GM23338 (cell line): ENCODE measurements around the gene ID2. TPM values are rescaled to one million over a fixed set of nuclear protein-coding genes. Genes with fewer than 3 reads are reported as not detected.

Source experiments
- ATAC-seq: fragments of 200-7000 bp; cut with Tn5 transposase; 3 replicates; pipeline ENCODE4 v1.9.1; 2020
- DNase-seq: peaks from one replicate; pipeline ENCODE4 v3.0.0-alpha.2; 2015; ENCODE audit warnings: low spot score
- H2AFZ ChIP-seq: fragments of 200-600 bp; sonication (generic); 2 replicates; pipeline ENCODE4 v1.8.0; 2016; ENCODE audit warnings: antibody characterized with exemption, mild to moderate bottlenecking, moderate library complexity
- H3F3A ChIP-seq: fragments of 200-600 bp; sonication (generic); replicated peaks from 2 replicates; pipeline ENCODE4 v1.8.0; 2017; ENCODE audit warnings: antibody characterized with exemption, mixed run types, low read depth
- H3K27ac ChIP-seq: fragments of 200-600 bp; sonication (generic); 2 replicates; pipeline ENCODE4 v1.6.1; 2016; ENCODE audit warnings: low read depth
- H3K27me3 ChIP-seq: fragments of 200-600 bp; sonication (generic); 2 replicates; pipeline ENCODE4 v1.8.0; 2016; ENCODE audit warnings: mild to moderate bottlenecking, mixed run types, moderate library complexity; ENCODE audit not compliant: insufficient read depth
- H3K36me3 ChIP-seq: fragments of 200-600 bp; sonication (generic); 2 replicates; pipeline ENCODE4 v1.8.0; 2016; ENCODE audit warnings: mild to moderate bottlenecking; ENCODE audit not compliant: insufficient read depth
- H3K4me1 ChIP-seq: fragments of 200-600 bp; sonication (generic); 2 replicates; pipeline ENCODE4 v1.8.0; 2016; ENCODE audit warnings: mild to moderate bottlenecking, moderate library complexity; ENCODE audit not compliant: insufficient read depth
- H3K4me2 ChIP-seq: fragments of 200-600 bp; sonication (generic); 2 replicates; pipeline ENCODE4 v1.7.1; 2017; ENCODE audit warnings: mixed run types
- H3K4me3 ChIP-seq: fragments of 200-600 bp; sonication (generic); 2 replicates; pipeline ENCODE4 v1.6.1; 2016; ENCODE audit warnings: mixed run types
- H3K79me2 ChIP-seq: fragments of 200-600 bp; sonication (generic); replicated peaks from 2 replicates; pipeline ENCODE4 v1.8.0; 2017; ENCODE audit warnings: mild to moderate bottlenecking; ENCODE audit not compliant: insufficient read depth
- H3K9me2 ChIP-seq: fragments of 200-600 bp; sonication (generic); 2 replicates; pipeline ENCODE4 v1.8.0; 2017; ENCODE audit not compliant: insufficient read depth
- H4K20me1 ChIP-seq: fragments of 200-600 bp; sonication (generic); replicated peaks from 2 replicates; pipeline ENCODE4 v1.8.0; 2017; ENCODE audit warnings: mild to moderate bottlenecking; ENCODE audit not compliant: insufficient read depth
- H3K27ac Mint-ChIP-seq: 2 replicates; pipeline ENCODE4 v1.8.0; 2020; ENCODE audit warnings: inconsistent platforms, mild to moderate bottlenecking, moderate library complexity, mixed read lengths
- H3K27me3 Mint-ChIP-seq: 3 replicates; pipeline ENCODE4 v1.8.0; 2022; ENCODE audit warnings: low read depth, mild to moderate bottlenecking, moderate library complexity, mixed read lengths, inconsistent platforms; ENCODE audit not compliant: insufficient read depth, poor library complexity
- H3K36me3 Mint-ChIP-seq: 3 replicates; pipeline ENCODE4 v1.8.0; 2021; ENCODE audit warnings: low read depth, mild to moderate bottlenecking, inconsistent platforms, moderate library complexity, mixed read lengths
- H3K4me1 Mint-ChIP-seq: 3 replicates; pipeline ENCODE4 v1.8.0; 2020; ENCODE audit warnings: mild to moderate bottlenecking, inconsistent platforms, mixed read lengths
- H3K4me3 Mint-ChIP-seq: 3 replicates; pipeline ENCODE4 v1.8.0; 2021; ENCODE audit warnings: moderate library complexity, mild to moderate bottlenecking, inconsistent platforms, mixed read lengths
- H3K9me3 Mint-ChIP-seq: 3 replicates; pipeline ENCODE4 v1.8.0; 2020; ENCODE audit warnings: moderate library complexity, mild to moderate bottlenecking, inconsistent platforms, mixed read lengths
- CREB1 ChIP-seq: fragments of 250-450 bp; sonication (Bioruptor Pico); IDR thresholded peaks from 2 replicates; pipeline ENCODE4 v1.5.0; 2020; ENCODE audit warnings: low read depth, mild to moderate bottlenecking, moderate library complexity
- CTCF ChIP-seq, 2 experiments: fragments of 200-600 bp in 1 of 2; sonication (generic) in 1 of 2; conservative IDR thresholded peaks; 2 replicates each; pipeline versions ENCODE4 v1.5.1 to v1.6.1; 2016 to 2017; ENCODE audit warnings: antibody characterized with exemption in 2 of 2, low read depth in 2 of 2, mild to moderate bottlenecking in 2 of 2, moderate library complexity in 1 of 2
- ETS1 ChIP-seq: IDR thresholded peaks from 2 replicates; pipeline ENCODE4 v1.6.1; 2016; ENCODE audit warnings: antibody characterized with exemption
- EZH2 ChIP-seq: fragments of 200-600 bp; sonication (generic); IDR thresholded peaks from one replicate; pipeline ENCODE4 v1.8.0; 2017; ENCODE audit warnings: antibody characterized with exemption, mild to moderate bottlenecking, low read depth; ENCODE audit not compliant: unreplicated experiment
- EZH2phosphoT487 ChIP-seq: fragments of 200-600 bp; sonication (generic); IDR thresholded peaks from one replicate; pipeline ENCODE4 v1.8.1; 2018; ENCODE audit warnings: antibody characterized with exemption; ENCODE audit not compliant: unreplicated experiment
- NANOG ChIP-seq: IDR thresholded peaks from 2 replicates; pipeline ENCODE4 v1.6.1; 2016; ENCODE audit warnings: antibody characterized with exemption, borderline replicate concordance
- POLR2AphosphoS5 ChIP-seq: IDR thresholded peaks from 2 replicates; pipeline ENCODE4 v1.6.1; 2016; ENCODE audit warnings: antibody characterized with exemption, low read depth
- REST ChIP-seq: IDR thresholded peaks from one replicate; pipeline ENCODE4 v1.6.1; 2018; ENCODE audit warnings: antibody characterized with exemption; ENCODE audit not compliant: unreplicated experiment
- STAT1 ChIP-seq: IDR thresholded peaks from one replicate; pipeline ENCODE4 v1.6.1; 2016; ENCODE audit warnings: antibody characterized with exemption; ENCODE audit not compliant: unreplicated experiment
- ZNF114 ChIP-seq: fragments of 250-450 bp; sonication (Bioruptor Pico); IDR thresholded peaks from 2 replicates; pipeline ENCODE4 v1.5.0; 2020; ENCODE audit warnings: mild to moderate bottlenecking, moderate library complexity
- ZNF331 ChIP-seq: fragments of 250-450 bp; sonication (Bioruptor Pico); IDR thresholded peaks from 2 replicates; pipeline ENCODE4 v1.5.0; 2020; ENCODE audit warnings: low read depth, mild to moderate bottlenecking, moderate library complexity
- polyA plus RNA-seq: library from polyadenylated mRNA; unstranded; fragments of >200 nt; fragmentation: Nextera tagmentation; extraction: Ambion mirVana; gene quantifications from 2 replicates; pipeline ENCODE4 v1.2.1, GENCODE V29; 2016
- total RNA-seq: library from RNA; depleted of rRNA; stranded (reverse); fragments of >200 nt; shearing (Covaris generic); gene quantifications from 2 replicates; pipeline ENCODE4 v1.2.3, GENCODE V29; 2014

Gene ID2
- total and polyA plus RNA-seq, 2 experiments from 2014 or later: 87.0 to 110 TPM

DNA sequence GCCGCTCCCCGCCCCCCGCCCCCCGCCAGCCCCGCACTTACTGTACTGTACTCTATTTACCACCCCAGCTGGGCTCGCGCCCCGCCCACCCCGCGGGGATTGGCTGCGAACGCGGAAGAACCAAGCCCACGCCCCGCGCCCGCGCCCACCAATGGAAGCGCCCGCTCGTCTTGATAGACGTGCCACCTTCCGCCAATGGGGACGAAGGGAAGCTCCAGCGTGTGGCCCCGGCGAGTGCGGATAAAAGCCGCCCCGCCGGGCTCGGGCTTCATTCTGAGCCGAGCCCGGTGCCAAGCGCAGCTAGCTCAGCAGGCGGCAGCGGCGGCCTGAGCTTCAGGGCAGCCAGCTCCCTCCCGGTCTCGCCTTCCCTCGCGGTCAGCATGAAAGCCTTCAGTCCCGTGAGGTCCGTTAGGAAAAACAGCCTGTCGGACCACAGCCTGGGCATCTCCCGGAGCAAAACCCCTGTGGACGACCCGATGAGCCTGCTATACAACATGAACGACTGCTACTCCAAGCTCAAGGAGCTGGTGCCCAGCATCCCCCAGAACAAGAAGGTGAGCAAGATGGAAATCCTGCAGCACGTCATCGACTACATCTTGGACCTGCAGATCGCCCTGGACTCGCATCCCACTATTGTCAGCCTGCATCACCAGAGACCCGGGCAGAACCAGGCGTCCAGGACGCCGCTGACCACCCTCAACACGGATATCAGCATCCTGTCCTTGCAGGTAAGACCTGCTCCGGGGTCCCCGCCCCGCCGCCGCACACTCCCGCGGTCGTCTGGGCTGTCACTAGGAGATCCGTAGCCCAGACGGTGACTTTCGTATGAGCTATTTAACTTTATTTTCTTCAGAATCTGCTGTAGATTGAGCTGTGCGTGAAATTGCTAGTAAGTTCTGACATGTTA lies at the start of gene ID2 (continued):
- no peak for TF ChIP-seq NANOG

DNA sequence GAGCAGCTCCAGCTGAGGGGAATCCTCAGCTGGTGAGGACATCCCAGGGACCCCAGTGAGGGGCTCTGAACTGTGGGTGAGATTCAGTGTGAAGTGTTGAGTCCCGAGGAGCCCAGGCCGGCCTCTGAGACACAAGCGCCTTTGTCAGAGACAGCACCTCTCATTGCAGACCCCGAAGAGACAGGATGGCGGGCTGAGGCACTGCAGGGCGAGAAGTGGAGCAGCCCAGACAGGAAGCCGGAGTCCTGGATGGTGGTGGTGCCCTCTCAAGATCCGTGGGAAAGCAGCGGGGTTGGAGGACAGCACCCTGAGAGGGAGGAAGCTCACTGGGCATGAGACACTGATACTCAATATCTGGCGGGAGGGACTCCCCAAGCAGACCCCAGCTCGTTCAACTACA lies 49.1 kb upstream of the ID2 start:
- H2AFZ ChIP-seq: no peak overlapping the region
- no peaks in the 10 kb centered on the region for H3K9me2 ChIP-seq
- no peaks in the 10 kb centered on the region for H3K9me3 Mint-ChIP-seq
- H3K36me3 Mint-ChIP-seq: no peaks in the 10 kb centered on the region; the same call in 2 of the 3 replicates
- H3K27ac ChIP-seq: no peak overlapping the region
- no peaks in the 10 kb centered on the region for H3K36me3 ChIP-seq
- no peaks in the 10 kb centered on the region for H4K20me1 ChIP-seq
- DNase-seq (no peak), ATAC-seq (no peak)
- H3F3A ChIP-seq: no peaks in the 10 kb centered on the region
- no peak overlapping the region for H3K4me2 ChIP-seq
- H3K4me3 Mint-ChIP-seq: no peak overlapping the region
- H3K27me3 ChIP-seq: peaks cover 4% of the 10 kb centered on the region; the same call in 1 of the 2 replicates
- H3K27me3 Mint-ChIP-seq: peaks cover 9% of the 10 kb centered on the region
- no peak overlapping the region for H3K4me3 ChIP-seq
- no peak overlapping the region for H3K27ac Mint-ChIP-seq
- peaks cover 20% of the 10 kb centered on the region for H3K4me1 ChIP-seq
- H3K79me2 ChIP-seq: no peaks in the 10 kb centered on the region
- H3K4me1 Mint-ChIP-seq: peaks cover 19% of the 10 kb centered on the region
- TF ChIP-seq CREB1 (CRISPR knock-in tag) (no peak), ETS1 (no peak), CTCF (conservative IDR thresholded peaks at IDR 0.05; ENCODE audit: low read depth in 2 of 2) (no peak), EZH2phosphoT487 (no peak), POLR2AphosphoS5 (no peak), EZH2 (no peak), NANOG (no peak)

GRCh38 chr2:8633186-8633734 lies 48.6 kb upstream of the ID2 start:
- Mint-ChIP-seq H3K27me3 (peaks cover 9% of the 10 kb centered on the region), H3K9me3 (no peaks in the 10 kb centered on the region), H3K27ac (no peak overlapping the region), H3K4me3 (no peak overlapping the region), H3K4me1 (peaks cover 24% of the 10 kb centered on the region), H3K36me3 (no peaks in the 10 kb centered on the region; the same call in 2 of the 3 replicates)
- no peaks in the 10 kb centered on the region for H3K9me2 ChIP-seq
- no peaks in the 10 kb centered on the region for H3K79me2 ChIP-seq
- no peak for DNase-seq
- peaks cover 4% of the 10 kb centered on the region; the same call in 1 of the 2 replicates for H3K27me3 ChIP-seq
- H4K20me1 ChIP-seq: no peaks in the 10 kb centered on the region
- H2AFZ ChIP-seq: no peak overlapping the region
- H3K27ac ChIP-seq: no peak overlapping the region
- H3K4me2 ChIP-seq: no peak overlapping the region
- H3F3A ChIP-seq: no peaks in the 10 kb centered on the region
- no peak for ATAC-seq
- no peaks in the 10 kb centered on the region for H3K36me3 ChIP-seq
- H3K4me3 ChIP-seq: no peak overlapping the region
- peaks cover 25% of the 10 kb centered on the region for H3K4me1 ChIP-seq
- TF ChIP-seq POLR2AphosphoS5: no peak
- TF ChIP-seq EZH2: no peak
- TF ChIP-seq EZH2phosphoT487: no peak
- TF ChIP-seq STAT1: no peak
- no peak for TF ChIP-seq NANOG
- no peak for TF ChIP-seq CREB1 (CRISPR knock-in tag)
- no peak for TF ChIP-seq ZNF331 (CRISPR knock-in tag)
- no peak for TF ChIP-seq ZNF114 (CRISPR knock-in tag)
- no peak for TF ChIP-seq REST
